Measurements from ENCODE around the gene TPX2. TPM values are rescaled to one million over a fixed set of nuclear protein-coding genes. Genes with fewer than 3 reads are reported as not detected.

TPX2 gene
- total and polyA plus RNA-seq, 5 donors = 0.41 to 2.5 (median 0.79) TPM

- Histone ChIP-seq H3K4me3 (ENCODE audit: low read length) (no peak overlapping the region), H3K27me3 (ENCODE audit: control insufficient read depth, insufficient read depth) (no peaks in the 10 kb centered on the region), H3K27ac (ENCODE audit: low read length) (no peak overlapping the region), H3K4me1 (ENCODE audit: control insufficient read depth, insufficient read depth, low read length) (no peaks in the 10 kb centered on the region), H3K9me3 (ENCODE audit: control insufficient read depth, low read length) (no peaks in the 10 kb centered on the region)
- intact Hi-C loops (cut with DNase I) = no loop called here
- DNase-seq (no peak), ATAC-seq (no peak)
- 91% methylated on average over 3 of the region's 3 CpGs for WGBS
Measured at GRCh38 chr20:31757254-31757653, 18.2 kb downstream of the TPX2 start.

DNA sequence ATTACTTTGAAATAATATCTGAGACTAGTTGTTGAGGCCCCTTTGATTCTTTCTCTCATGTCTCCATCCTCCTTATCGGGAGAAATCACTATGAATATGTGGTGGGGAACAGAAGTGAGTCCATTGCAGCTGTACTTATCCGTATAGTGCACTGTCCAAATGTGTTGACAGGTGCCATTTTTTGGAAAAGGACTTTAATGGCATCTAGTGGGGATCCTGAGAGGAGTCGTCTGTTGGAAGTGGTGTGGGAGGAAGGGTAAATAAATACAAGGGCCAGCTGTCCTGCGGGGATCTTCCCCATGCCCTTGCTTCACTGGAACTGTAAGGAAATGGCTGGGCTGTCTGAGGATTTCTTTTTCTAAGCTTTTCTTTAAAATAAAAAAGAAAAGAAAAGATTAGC is 19.4 kb downstream of the TPX2 start:
- 58% methylated on average over 4 of the region's 4 CpGs for WGBS

GRCh38 chr20:31758991-31759390 is 19.9 kb downstream of the TPX2 start:
- Histone ChIP-seq H3K4me3 (ENCODE audit: low read length) (no peak overlapping the region), H3K27ac (ENCODE audit: low read length) (no peak overlapping the region), H3K9me3 (ENCODE audit: control insufficient read depth, low read length) (no peaks in the 10 kb centered on the region), H3K27me3 (ENCODE audit: control insufficient read depth, insufficient read depth) (no peaks in the 10 kb centered on the region), H3K4me1 (ENCODE audit: control insufficient read depth, insufficient read depth, low read length) (no peaks in the 10 kb centered on the region)
- ATAC-seq (no peak), DNase-seq (no peak)
- intact Hi-C loops (cut with DNase I) = no loop called here

More for the DNA sequence above, 19.4 kb downstream of the TPX2 start:
- intact Hi-C loops (cut with DNase I) = no loop called here
- Histone ChIP-seq H3K27me3 (ENCODE audit: control insufficient read depth, insufficient read depth) (no peaks in the 10 kb centered on the region), H3K27ac (ENCODE audit: low read length) (no peak overlapping the region), H3K9me3 (ENCODE audit: control insufficient read depth, low read length) (no peaks in the 10 kb centered on the region), H3K4me3 (ENCODE audit: low read length) (no peak overlapping the region), H3K4me1 (ENCODE audit: control insufficient read depth, insufficient read depth, low read length) (no peaks in the 10 kb centered on the region)
- ATAC-seq (no peak), DNase-seq (no peak)

DNA sequence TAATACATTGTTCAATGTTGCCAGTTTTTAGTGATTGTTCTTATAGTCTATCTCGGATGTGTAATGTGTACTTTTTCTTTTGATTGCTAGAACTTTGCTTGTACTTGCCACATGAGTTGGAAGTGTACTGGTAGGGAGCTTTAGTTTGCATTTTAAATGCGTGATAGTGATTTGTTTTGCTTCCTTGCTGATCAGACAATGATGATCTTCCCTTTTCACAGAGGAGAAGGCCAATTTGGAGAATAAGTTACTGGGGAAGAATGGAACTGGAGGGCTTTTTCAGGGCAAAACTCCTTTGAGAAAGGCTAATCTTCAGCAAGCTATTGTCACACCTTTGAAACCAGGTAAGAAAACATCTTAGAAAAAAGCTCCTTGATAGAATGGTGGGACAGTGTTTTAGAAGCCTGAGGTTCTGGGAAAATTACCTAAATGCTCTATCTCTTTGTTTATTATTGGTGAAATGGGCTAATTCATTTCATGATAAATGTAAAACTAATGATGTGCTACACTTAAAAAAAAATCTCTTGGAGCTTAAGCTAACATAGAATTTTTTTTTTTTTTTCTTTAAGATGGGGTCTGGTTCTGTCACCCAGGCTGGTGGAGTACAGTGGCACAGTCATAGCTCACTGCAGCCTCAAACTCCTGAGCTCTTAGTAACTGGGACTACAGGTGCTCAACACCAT is 20.9 kb downstream of the TPX2 start:
- no peak for ATAC-seq

GRCh38 chr20:31760519-31761240 is 21.6 kb downstream of the TPX2 start:
- Histone ChIP-seq H3K27me3 (ENCODE audit: control insufficient read depth, insufficient read depth) (no peaks in the 10 kb centered on the region), H3K27ac (ENCODE audit: low read length) (no peak overlapping the region), H3K9me3 (ENCODE audit: control insufficient read depth, low read length) (no peaks in the 10 kb centered on the region), H3K4me3 (ENCODE audit: low read length) (no peak overlapping the region), H3K4me1 (ENCODE audit: control insufficient read depth, insufficient read depth, low read length) (no peaks in the 10 kb centered on the region)
- ATAC-seq = no peak
- DNase-seq = no peak
- 96% methylated on average over 6 of the region's 6 CpGs for WGBS
- intact Hi-C loops (cut with DNase I) = no loop called here

More for the DNA sequence above, 20.9 kb downstream of the TPX2 start:
- H3K4me3 ChIP-seq (ENCODE audit: low read length) = no peak overlapping the region
- DNase-seq = no peak
- 69% methylated on average over 2 of the region's 2 CpGs for WGBS
- H3K27ac ChIP-seq (ENCODE audit: low read length) = no peak overlapping the region
- no peaks in the 10 kb centered on the region for H3K4me1 ChIP-seq (ENCODE audit: control insufficient read depth, insufficient read depth, low read length)
- intact Hi-C loops (cut with DNase I) = no loop called here
- no peaks in the 10 kb centered on the region for H3K9me3 ChIP-seq (ENCODE audit: control insufficient read depth, low read length)
- no peaks in the 10 kb centered on the region for H3K27me3 ChIP-seq (ENCODE audit: control insufficient read depth, insufficient read depth)

DNA sequence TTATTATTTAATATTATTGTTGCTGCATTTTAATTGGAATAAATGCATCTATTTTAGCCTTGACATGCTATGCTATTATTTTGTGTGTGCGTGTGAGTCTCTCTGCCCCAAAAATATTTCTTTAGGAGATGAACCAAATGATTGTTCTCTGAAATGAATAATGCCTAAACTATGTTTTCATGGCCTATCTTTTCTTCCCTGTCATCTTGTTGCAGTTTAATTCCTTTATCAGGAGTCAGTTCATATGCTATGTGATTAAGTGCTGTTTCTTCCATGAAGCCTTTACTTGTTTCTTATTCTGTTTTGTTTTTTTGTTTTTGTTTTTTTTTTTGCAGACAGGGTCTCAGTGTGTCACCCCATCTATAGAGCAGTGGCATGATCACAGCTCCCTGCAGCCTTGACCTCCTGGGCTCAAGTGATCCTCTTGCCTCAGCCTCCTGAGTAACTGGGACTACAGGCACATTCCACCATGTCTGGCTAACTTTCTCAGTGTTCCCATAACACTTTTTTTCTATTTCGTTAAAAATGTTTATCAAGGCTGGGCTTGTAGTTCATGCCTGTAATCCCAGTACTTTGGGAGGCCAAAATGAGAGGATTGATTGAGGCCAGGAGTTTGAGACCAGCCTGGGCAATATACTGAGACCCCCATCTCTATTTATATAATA is 25.7 kb downstream of the TPX2 start:
- intact Hi-C loops (cut with DNase I) = no loop called here
- WGBS = 65% methylated on average over 2 of the region's 2 CpGs
- ATAC-seq = no peak
- DNase-seq = no peak
- no peak overlapping the region for H3K4me3 ChIP-seq (ENCODE audit: low read length)
- no peaks in the 10 kb centered on the region for H3K4me1 ChIP-seq (ENCODE audit: control insufficient read depth, insufficient read depth, low read length)
- no peaks in the 10 kb centered on the region for H3K27me3 ChIP-seq (ENCODE audit: control insufficient read depth, insufficient read depth)
- H3K27ac ChIP-seq (ENCODE audit: low read length) = no peak overlapping the region
- H3K9me3 ChIP-seq (ENCODE audit: control insufficient read depth, low read length) = no peaks in the 10 kb centered on the region

DNA sequence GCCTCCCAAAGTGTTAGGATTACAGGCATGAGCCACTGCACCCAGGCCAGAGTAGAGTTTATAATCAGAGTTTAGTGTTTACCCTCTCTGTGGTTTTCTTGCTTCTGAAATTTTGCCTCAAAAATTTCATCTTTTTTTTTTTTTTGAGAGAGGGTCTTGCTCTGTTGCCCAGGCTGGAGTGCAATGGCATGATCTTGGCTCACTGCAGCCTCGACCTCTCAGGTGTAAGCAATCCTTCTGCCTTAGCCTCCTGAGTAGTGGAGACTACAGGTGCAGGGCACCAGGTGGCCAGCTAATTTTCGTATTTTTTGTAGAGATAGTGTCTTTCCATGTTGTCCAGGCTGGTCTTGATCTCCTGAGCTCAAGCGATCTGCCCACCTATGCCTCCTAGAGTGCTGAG is 28.7 kb downstream of the TPX2 start:
- Histone ChIP-seq H3K9me3 (ENCODE audit: control insufficient read depth, low read length) (no peaks in the 10 kb centered on the region), H3K4me1 (ENCODE audit: control insufficient read depth, insufficient read depth, low read length) (no peaks in the 10 kb centered on the region), H3K27me3 (ENCODE audit: control insufficient read depth, insufficient read depth) (no peaks in the 10 kb centered on the region), H3K27ac (ENCODE audit: low read length) (no peak overlapping the region), H3K4me3 (ENCODE audit: low read length) (no peak overlapping the region)
- DNase-seq (no peak), ATAC-seq (no peak)
- 99% methylated on average over 3 of the region's 3 CpGs for WGBS
- intact Hi-C loops (cut with DNase I) = no loop called here

- no peak for DNase-seq
- intact Hi-C loops (cut with DNase I) = no loop called here
- no peak for ATAC-seq
- no peaks in the 10 kb centered on the region for H3K27me3 ChIP-seq (ENCODE audit: control insufficient read depth, insufficient read depth)
- H3K4me1 ChIP-seq (ENCODE audit: control insufficient read depth, insufficient read depth, low read length) = no peaks in the 10 kb centered on the region
- WGBS = 92% methylated on average over 5 of the region's 5 CpGs
- no peaks in the 10 kb centered on the region for H3K9me3 ChIP-seq (ENCODE audit: control insufficient read depth, low read length)
- H3K27ac ChIP-seq (ENCODE audit: low read length) = no peak overlapping the region
- no peak overlapping the region for H3K4me3 ChIP-seq (ENCODE audit: low read length)
Measured at GRCh38 chr20:31769681-31770080, 30.6 kb downstream of the TPX2 start.

- intact Hi-C loops (cut with DNase I) = no loop called here
- WGBS = 75% methylated on average over 1 of the region's 1 CpG
- DNase-seq = no peak
- no peaks in the 10 kb centered on the region for H3K27me3 ChIP-seq (ENCODE audit: control insufficient read depth, insufficient read depth)
- no peak for ATAC-seq
- H3K27ac ChIP-seq (ENCODE audit: low read length) = no peak overlapping the region
- H3K4me1 ChIP-seq (ENCODE audit: control insufficient read depth, insufficient read depth, low read length) = no peaks in the 10 kb centered on the region
- no peak overlapping the region for H3K4me3 ChIP-seq (ENCODE audit: low read length)
- H3K9me3 ChIP-seq (ENCODE audit: control insufficient read depth, low read length) = no peaks in the 10 kb centered on the region
Measured at GRCh38 chr20:31770243-31770642, 31.2 kb downstream of the TPX2 start.

DNA sequence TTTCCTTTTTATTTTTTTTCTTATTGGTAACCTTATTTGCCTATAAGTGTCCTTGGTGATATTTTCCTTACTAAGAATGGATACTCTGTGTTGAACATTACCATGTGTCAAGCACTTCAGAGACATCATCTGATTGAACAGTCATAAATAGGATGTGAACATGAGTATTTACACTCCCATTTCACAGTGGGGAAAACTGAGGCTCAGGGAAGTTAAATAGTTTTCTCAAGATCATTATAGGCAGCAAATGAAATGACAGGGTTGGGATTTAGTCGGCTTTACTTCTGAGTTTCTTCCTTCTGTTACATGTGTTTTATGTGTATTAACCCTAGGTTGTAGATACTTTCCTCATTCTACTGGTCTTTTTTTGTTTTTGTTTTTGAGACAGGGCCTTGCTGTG is 35.3 kb downstream of the TPX2 start:
- DNase-seq (no peak), ATAC-seq (no peak)
- Histone ChIP-seq H3K4me3 (ENCODE audit: low read length) (no peak overlapping the region), H3K4me1 (ENCODE audit: control insufficient read depth, insufficient read depth, low read length) (no peaks in the 10 kb centered on the region), H3K27ac (ENCODE audit: low read length) (no peak overlapping the region), H3K27me3 (ENCODE audit: control insufficient read depth, insufficient read depth) (no peaks in the 10 kb centered on the region), H3K9me3 (ENCODE audit: control insufficient read depth, low read length) (no peaks in the 10 kb centered on the region)
- intact Hi-C loops (cut with DNase I) = no loop called here
- 100% methylated on average over 1 of the region's 1 CpG for WGBS

DNA sequence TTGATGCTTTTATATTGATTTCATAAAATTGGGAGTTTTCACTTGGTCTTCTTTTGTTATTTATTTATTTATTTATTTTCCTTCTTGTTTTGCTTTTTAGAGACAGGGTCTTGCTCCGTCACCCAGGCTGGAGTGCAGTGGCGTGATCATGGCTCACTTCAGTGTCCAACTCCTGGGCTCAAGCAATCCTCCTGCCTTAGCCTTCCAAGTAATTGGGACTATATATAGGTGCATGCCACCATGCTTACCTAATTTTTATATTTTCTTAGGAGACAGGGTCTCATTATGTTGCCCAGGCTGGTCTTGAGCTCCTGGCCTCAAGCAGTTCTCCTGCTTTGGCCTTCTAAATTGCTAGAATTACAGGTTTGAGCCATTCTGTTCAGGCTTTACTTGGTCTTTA is 41.7 kb downstream of the TPX2 start:
- no peak overlapping the region for H3K4me3 ChIP-seq (ENCODE audit: low read length)
- no peaks in the 10 kb centered on the region for H3K27me3 ChIP-seq (ENCODE audit: control insufficient read depth, insufficient read depth)
- H3K9me3 ChIP-seq (ENCODE audit: control insufficient read depth, low read length) = no peaks in the 10 kb centered on the region
- DNase-seq (no peak), ATAC-seq (no peak)
- 98% methylated on average over 2 of the region's 2 CpGs for WGBS
- no peak overlapping the region for H3K27ac ChIP-seq (ENCODE audit: low read length)
- intact Hi-C loops (cut with DNase I) = no loop called here
- no peaks in the 10 kb centered on the region for H3K4me1 ChIP-seq (ENCODE audit: control insufficient read depth, insufficient read depth, low read length)

All from right cardiac atrium (tissue), 5 donors.